RPMI7951 (cell line): ENCODE measurements around the gene C7orf57. TPM values are rescaled to one million over a fixed set of nuclear protein-coding genes. Genes with fewer than 3 reads are reported as not detected.
"Not testable (repeated sequence)": the region's sequence is repeated elsewhere in the genome, so short reads cannot be mapped to it uniquely, and the experiment has no call there.

Experiments
- DNase-seq: peaks from one replicate; pipeline ENCODE4 v3.0.0-alpha.2; 2012; ENCODE audit warnings: low read depth
- total RNA-seq: library from RNA; depleted of rRNA; stranded (reverse); fragments of >200 nt; shearing (Covaris generic); gene quantifications from 2 replicates; pipeline ENCODE4 v1.2.3, GENCODE V29; 2014

C7orf57 gene
- total RNA-seq, 1 experiment from 2014 or later = 1.4 TPM

DNA sequence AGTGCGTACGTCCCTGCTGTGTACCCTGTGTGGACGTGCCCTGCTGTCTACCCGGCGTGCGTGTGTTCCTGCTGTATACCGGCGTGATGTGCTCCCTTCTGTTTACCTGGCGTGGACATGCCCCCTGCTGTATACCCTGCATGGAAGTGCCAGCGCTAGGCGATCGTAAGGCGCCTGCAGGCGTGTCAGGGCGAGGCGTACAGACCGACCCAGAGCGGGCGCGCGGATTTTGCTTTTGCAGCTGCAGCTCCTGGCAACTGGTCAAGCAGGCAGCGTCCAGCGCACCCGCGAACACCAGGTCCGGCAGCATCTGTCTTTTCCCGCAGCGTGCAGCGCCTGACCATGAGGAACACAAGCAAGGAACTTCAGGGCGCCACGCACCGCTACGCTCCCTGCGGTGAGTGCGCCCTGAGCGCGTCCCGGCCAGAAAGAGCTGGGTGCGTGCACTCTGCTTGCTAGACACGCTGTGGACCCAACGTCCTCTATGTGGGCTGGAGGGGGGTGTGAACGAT is 680 bp downstream of the C7orf57 start:
- DNase-seq = peak; percentile 67

DNA sequence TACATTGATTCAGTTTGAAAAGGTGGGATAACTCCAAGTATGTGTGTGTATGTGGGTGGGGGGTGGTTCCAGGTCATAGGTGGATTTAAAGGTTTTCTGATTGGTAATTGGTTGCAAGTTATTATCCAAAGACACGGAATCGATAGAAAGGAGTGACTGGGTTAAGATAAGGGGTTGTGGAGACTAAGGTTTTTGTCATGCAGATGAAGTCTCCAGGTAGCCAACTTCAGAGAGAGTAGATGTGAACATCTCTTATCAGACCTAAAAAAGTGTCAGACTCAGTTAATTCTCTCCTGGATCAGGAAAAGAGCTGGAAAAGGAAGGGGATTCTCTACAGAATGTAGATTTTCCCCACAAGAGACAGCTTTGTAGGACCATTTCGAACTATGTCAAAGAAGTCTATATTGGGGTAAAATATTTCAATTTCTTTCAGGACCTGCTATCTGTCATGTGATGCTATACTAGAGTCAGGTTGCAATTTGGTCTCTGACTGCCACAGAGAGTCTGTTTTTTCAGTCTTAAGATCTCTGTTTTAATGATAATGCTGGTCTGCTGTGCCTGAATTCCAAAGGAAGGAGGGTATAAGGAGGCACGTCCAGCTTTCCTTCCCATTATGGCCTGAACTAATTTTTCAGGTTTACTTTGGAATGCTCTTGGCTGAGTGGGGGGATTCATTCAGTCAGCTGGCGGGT is 3.6 kb downstream of the C7orf57 start:
- no peak for DNase-seq

DNA sequence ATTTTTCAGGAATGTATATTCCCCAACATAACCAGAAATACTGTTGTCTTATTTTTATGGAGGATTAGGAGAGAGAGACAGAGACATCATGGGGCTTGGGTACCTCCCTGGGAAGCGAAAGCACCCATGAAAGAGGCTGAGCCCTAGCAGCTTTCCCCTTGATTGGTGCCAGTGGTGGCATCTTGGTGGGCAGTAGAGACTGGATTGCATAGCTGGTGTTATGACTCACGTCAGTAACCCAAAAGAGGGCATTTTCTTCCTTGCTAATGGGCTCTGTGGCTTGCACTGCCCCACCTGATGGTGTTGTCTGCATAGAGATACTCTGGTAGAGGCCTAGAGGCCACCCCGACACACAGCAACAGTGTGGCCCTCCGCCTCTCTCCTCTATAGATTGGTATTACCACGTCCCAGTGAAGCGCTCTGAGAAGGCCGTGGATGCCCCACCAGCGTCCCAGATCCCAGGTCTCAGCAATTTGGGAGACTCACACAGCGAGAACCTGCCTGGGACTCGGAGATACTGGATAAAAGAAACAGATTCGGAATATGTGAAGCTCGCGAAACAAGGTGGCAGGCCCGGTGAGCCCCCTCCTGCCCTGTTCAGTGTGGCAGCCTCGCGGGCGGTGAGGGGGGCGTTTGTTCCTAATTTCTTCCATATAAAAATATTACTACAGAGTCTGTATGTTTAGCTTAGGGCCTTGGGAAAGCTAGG is 5.8 kb downstream of the C7orf57 start:
- DNase-seq = peak; percentile 46

DNA sequence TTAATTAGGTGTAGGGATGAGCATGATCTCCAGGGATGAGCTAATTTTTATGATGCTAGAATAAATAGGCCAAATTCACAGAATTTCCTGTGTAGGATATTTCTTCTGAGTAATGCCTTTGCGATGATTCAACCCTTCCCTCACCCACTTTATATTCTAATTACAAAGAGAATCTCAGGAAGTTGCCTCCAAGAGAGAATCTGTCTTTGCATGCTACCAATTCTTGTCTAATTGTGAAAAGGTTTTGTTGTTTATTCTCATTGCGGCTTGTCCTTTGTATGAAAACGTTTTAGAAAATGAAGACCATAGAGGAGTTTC is 6.3 kb downstream of the C7orf57 start:
- peak; percentile 72 for DNase-seq

DNA sequence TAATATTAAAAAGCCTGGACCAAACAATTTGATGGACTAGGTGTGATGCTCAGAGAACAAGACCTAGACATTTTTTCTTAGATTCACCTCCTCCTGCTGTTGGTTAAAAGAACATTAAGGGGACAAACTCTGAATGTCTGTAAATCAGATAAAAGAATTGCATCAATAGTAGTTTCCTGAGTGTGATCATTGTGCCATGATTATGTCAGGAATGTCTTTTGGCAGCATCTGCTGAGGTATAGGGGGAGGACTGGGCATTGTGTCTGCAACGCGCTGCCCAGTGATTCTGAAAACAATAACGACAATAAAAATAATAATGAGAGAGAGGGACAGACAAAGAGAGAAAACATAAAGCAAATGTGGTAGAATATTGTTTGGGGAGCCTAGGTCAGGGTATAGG is 6.9 kb downstream of the C7orf57 start:
- peak; percentile 43 for DNase-seq

DNA sequence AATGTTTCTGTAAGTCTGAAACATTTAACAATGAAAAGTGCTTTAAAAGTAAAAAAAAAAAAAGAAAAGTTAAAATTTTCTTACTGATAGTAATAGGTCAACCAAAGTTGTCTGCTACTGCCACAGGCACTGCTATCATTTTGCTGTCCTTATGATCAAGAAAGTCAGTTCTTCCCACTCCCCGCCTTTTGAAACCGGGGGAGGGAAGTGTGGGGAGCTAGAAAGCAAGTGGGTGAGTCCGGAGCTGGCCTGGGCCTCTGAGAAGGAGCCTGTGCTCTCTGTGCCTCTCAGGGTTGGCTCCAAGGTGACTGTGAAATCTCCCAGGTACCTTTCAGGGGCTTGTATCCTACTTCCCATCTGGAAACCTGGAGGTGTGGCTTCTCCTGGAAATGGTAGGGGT is 7.3 kb downstream of the C7orf57 start:
- no peak for DNase-seq

DNA sequence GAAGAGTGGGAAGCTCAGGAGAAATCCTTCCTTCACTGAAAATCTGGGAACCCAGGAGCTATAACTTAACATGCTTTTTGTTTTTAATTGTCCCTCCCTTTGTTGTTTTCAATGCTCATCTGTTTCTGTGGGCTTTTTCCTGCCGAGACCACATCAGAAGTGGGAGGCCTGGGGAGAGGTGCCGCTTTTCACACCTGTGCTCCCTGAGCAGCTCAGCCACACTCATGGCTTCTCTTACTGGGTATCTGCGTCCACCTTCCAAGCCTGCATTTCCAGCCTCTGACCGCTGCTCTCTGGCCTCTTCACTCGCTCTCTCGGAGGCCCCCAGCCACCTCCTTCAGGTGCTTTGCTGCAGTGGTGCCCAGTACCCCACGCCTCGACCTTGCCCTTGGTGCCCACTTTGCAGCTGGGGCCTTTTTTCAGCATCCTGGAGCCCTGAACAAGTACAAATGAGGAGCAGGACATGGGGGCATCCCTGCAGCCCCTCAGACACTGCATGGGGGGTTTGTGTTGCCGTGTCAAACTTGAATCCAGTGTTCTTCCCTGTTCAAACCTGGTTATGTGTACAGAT is 9.9 kb downstream of the C7orf57 start:
- no peak for DNase-seq

DNA sequence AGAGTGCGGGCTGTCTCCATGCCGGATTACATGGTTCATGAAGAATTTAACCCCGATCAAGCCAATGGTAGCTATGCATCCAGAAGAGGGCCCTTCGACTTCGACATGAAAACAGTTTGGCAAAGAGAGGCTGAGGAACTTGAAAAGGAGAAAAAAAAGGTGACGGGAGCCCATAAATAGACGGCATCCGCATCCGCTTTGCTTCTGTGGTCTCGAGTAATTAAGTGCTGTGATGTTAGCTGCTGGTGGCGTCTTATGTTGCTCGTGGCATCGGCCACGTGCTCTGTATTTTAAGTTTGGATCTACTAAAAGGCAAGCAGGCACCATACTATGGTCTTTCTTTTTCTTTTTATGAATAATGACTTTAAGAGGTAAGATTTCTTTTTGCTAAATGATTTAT is 11.1 kb downstream of the C7orf57 start:
- DNase-seq = peak; percentile 53

DNA sequence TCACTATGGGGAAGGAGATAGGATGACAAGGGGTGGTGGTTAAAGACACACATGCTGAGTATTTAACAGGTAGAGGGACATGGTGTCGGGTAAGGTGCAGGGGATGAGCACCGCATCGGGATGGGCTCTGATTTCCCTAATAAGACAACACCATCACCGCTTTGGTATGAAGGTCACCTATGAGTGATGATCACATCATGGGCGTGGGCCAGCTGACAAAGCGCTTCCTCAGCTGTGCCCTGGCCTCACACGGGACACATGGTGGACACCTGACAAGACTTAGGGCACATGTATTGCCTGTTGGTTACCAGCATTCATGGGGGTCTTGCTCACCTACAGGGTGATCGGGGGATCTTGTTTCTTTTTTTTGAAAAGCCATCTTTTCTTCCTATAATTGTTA is 12.8 kb downstream of the C7orf57 start:
- no peak for DNase-seq

DNA sequence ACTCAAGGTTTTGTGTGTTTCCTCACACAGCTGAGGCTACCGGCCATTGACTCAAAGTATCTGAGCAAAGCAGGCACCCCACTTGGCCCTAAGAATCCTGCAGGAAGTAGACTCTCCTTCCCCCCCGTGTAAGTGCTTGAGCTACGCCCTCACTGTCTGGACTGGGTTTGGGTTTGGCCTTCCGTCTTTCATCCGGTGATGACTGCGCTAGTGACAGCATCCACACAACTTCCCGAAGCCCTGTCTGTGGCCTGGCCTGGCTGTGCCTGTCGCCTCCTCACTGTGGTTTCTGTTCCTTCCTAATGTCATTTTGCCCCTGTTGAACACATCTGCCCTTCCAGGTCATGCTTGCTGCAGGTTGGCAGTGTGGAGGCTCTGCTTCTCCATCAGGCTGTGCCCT is 14.5 kb downstream of the C7orf57 start:
- no peak for DNase-seq

DNA sequence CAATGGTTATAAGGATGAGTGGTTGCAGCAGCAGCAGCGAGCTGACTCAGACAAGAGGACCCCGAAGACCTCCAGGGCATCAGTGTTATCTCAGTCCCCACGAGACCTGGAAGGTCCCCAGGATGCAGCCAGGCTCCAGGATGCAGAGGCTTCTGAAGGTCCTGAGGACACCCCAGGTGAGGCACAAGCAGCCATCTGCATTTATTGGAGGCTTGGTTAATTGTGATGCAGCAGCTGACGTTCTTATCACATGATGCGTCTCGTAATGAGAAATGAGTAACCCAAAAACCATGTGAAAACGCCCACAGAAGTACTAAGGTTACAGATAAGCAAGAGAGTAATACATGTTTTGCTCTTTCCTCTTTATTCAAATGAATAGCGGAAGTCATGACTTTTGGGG is 17.4 kb downstream of the C7orf57 start:
- peak; percentile 80 for DNase-seq

DNA sequence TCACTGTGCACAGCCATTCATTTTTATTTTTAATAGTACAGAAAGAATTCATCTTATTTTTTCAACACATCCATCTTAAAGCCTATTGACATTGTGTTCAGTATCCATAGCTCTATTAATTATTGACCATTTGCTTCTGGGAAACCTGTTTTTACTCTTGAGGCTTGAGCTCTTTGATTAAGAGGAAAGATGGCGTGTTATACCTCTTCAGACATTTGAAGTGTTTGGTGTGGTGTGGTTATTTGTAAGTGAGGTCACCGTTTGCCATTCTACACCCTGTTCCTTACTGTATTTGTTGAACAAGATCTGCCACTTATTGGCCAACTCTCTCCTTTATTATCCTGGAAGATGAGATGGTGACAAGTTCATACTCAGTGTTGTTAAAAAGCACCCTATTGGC is 18.4 kb downstream of the C7orf57 start:
- DNase-seq = no peak

DNA sequence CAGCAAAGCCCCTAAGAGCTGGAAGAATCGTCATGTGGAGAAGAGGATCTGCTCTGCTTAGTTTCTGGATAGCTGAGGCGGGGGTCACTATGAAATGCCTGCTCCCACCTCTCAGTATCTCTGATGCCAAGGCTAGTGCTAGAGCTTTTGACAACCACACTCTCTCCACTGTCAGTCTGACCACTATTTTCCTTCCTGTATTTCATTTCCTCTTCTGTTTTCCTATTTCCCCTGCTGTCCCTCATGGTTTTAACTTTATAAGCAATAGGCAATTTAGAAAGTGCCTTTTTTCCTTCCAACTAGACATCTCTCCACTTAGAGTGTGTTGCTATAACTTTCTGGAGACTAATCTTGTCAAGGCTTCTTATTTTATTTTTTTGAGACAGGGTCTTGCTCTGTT is 23.6 kb downstream of the C7orf57 start:
- no peak for DNase-seq

DNA sequence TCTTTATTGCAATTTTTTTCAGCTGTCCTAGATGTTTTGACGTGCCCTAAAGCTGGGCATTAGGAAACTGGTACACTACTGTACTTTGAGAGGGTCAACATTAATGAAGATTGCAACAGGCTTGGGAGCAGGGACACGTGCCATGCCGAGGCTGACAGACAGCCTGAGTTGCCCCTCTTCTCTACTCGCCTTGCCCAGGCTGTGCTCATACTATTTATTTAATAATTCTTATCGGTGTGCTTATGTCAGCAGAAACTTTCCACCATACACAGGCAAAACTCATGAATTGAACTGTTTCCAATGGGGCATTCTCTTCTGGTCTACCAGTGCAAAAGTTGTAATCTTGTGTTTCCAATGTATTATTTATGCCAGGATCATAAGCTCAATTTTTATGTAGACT is 24.4 kb downstream of the C7orf57 start:
- DNase-seq = no peak

DNA sequence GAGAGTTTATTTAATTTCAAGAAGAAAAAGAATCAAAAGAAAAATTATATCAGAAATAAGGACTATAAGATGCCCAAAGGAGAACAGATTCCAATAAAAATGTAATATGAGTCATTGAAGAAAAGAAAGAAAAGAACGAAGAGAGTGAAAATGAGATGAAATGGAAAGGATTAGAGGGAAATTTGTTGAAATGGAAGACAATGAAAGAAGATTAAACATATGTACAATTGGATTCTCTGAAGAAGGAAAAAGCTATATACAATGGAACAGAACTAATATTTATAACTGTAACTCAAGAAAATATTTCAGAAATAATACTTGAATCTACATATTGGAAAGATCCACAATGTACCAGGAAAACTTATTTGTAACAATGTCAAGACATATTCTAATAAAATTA is 28.6 kb downstream of the C7orf57 start:
- no peak for DNase-seq

DNA sequence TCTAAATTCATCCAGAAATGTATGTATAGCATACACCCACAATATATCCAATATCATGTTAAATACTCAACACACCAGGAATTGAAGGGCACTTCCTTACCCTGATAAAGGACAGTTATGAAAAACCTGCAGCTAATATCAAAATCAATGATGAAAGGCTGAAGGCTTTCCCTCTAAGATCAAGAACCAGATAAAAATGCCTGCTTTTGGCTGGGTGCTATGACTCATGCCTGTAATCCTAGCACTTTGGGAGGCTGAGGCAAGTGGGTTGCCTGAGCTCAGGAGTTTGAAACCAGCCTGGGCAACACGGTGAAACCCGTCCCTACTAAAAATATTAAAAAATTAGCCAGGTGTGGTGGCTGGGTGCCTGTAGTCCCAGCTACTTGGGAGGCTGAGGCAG is 32.1 kb downstream of the C7orf57 start:
- DNase-seq = peak; percentile 58

DNA sequence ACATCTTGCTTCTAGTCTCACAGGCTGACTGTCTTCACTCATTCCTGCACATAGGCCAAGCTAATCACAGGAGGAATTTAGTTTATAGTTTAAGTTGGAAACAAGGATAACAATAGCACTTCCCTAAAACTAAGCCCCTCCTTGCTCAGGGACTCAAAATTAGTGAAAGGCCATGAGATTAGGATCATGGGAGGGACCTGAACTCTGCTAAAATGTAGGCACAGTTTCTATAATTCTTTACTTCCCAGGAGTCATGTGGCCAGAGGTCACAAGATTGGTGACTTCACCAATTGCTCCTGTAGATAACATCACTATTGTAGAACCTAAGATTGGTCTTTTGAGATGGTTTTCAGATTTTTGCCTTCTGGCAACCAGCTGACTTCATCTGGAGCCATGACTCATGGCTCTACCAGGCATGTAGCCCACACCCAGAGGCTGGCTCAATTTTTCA is 38.9 kb downstream of the C7orf57 start:
- DNase-seq = peak; percentile 83

DNA sequence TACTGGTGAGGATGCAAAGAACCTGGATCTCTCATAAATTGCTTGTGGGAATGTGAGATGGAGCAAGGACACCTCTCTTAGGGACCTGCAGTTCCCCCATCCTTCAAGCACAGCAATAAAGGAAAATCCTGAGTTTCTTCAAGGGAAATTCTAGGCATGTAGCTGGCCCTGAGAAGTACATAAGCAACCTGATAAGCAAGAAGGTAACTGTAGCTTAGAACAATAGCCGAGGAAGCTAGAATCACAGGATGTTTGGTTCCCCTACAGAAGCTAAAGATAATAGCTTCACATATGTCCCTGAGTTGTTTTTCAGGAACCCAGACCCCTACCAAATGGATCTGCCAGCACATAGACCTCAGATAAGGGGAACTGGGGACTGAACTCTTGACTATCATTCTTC is 42.1 kb downstream of the C7orf57 start:
- no peak for DNase-seq

DNA sequence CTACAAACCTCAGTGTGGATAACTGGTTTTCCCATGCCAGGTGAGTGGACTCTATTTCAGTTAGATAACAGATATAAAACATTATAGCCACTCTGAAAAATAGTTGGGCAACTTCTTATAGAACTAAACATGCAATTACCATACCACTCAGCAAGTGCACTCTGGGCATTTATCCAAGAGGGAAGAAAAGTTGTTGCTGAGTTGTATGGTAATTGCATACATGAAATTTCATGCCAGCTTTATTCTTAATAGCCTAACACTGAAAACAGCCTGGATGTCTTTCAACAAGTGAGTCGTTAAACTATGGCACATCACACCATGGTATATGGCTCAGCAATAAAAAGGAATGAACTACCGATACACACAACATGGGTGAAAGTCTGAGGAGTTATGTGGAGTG is 43.1 kb downstream of the C7orf57 start:
- DNase-seq = no peak

DNA sequence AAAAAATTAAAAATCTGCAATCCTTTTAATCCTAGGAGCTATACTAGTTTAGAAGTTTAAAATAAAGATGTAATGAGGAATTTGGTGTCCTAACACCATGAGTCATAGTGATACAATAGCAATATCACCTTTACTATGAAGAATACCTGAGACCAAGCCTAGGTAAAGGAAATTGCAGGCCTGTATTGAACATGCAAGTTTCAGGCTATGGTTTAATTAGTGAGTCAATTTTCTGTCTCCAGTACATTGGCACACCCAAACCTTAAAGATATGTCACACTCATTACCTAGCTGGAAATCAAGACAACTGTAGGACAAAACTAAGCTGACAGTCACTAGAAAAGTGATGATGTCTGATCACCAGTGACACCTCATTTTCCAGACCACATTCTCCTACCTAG is 47.0 kb downstream of the C7orf57 start:
- not testable (repeated sequence) for DNase-seq

DNA sequence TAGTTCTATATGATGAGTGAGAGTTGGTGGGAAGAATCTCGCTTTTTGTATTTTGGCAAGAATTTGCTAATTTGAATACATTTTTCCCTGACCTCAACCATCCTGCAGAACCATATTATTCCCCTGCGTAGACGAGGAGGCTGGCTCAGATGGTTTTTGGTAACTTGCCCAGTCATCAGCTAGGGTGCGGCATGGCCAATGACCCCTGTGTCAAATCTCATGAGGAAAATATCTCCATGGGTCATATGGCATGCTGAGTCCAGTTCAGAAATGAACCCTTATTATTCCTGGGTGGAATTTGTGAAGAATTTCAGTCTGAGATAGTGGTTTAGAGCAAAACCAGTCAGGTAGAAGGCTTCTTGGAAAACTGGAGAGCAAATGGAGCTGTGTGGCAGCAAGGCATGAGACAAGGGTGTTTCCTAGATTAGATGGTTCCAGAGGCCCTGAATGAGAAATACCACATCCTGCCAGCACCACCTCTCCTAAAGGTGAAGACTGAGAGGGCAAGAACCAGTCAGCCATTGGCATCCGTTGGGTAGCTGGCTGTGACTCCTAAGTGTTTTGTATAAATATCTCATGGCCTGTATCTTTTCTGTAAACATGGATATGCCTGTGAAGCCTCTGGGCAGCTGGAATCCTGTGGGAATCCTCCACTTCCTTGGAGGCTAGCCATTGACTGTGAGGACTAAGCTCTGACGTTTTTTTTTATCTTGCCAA is 47.9 kb downstream of the C7orf57 start:
- peak; percentile 95 for DNase-seq

DNA sequence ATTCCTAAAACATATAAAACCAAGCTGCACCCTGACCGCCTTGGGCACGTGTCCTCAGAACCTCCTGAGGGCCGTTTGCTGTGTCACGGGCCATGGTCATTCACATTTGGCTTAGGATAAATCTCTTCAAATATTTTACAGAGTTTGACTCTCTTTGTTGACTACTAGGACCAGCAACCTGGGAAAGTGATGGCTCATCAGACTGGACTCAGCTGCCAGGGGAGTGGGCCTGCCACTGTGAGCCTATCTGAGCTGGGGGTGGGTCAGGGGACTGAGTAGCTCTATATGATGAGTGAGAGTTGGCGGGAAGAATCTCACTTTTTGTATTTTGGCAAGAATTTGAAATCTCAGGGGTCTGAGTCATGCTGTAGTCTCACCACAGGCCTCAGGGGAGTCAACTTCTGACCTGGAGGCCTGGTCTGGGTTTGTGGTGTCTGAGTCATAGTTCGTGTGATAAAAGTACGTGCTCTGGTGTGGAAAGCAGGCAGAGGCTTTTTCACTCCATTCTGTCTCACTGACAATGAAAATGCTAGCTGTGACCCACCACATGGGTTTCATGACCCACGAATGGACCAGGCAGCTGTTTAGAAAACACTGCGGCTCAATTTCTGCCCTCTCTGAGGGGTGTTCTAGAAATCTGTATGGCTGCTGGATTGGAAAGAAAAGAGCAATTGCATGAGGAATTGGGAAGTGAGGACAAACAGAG is 49.5 kb downstream of the C7orf57 start:
- DNase-seq = peak; percentile 100
